Aorta (tissue), 5 donors: ENCODE data around the gene DHRSX. TPM values are rescaled to one million over a fixed set of nuclear protein-coding genes. Genes with fewer than 3 reads are reported as not detected.
A peak's percentile ranks its signal among the peaks of the same experiment; 100 is the strongest.
"Not testable (repeated sequence)": the region's sequence is repeated elsewhere in the genome, so short reads cannot be mapped to it uniquely, and the experiment has no call there.

Source experiments
- ATAC-seq: fragments of 200-7000 bp; cut with Tn5 transposase; one replicate; pipeline ENCODE4 v1.9.1; 2022; ENCODE audit warnings: moderate library complexity; ENCODE audit not compliant: low FRiP score
- DNase-seq, 2 donors: peaks; one replicate each; pipeline ENCODE4 v3.0.0-alpha.2; 2020
- H3K27ac ChIP-seq, 2 donors: one replicate each; pipeline ENCODE4 v1.5.1; 2013; ENCODE audit warnings: low read length in 2 of 2, mild to moderate bottlenecking in 2 of 2, moderate library complexity in 2 of 2, control low read depth in 1 of 2, inconsistent platforms in 1 of 2, low read depth in 1 of 2
- H3K27me3 ChIP-seq, 2 donors: one replicate each; pipeline ENCODE4 v1.6.1; 2013; ENCODE audit warnings: control low read depth in 1 of 2, low read length in 1 of 2, mild to moderate bottlenecking in 1 of 2, moderate library complexity in 1 of 2; ENCODE audit not compliant: insufficient read depth in 2 of 2, control insufficient read depth in 1 of 2
- H3K36me3 ChIP-seq, 2 donors: one replicate each; pipeline ENCODE4 v1.6.1; 2013; ENCODE audit warnings: control low read depth in 1 of 2, low read length in 1 of 2, mild to moderate bottlenecking in 1 of 2; ENCODE audit not compliant: insufficient read depth in 2 of 2, control insufficient read depth in 1 of 2
- H3K4me1 ChIP-seq, 2 donors: one replicate each; pipeline ENCODE4 v1.6.1; 2013; ENCODE audit warnings: low read length in 2 of 2, control low read depth in 1 of 2, mild to moderate bottlenecking in 1 of 2, moderate library complexity in 1 of 2; ENCODE audit not compliant: insufficient read depth in 2 of 2, control insufficient read depth in 1 of 2
- H3K4me3 ChIP-seq, 2 donors: one replicate each; pipeline ENCODE4 v1.5.1; 2013; ENCODE audit warnings: low read length in 2 of 2, control low read depth in 1 of 2, mild to moderate bottlenecking in 1 of 2
- H3K9me3 ChIP-seq: one replicate; pipeline ENCODE4 v1.6.1; 2013; ENCODE audit warnings: mild to moderate bottlenecking, low read length; ENCODE audit not compliant: control insufficient read depth
- WGBS, 2 donors: extraction: QIAGEN DNeasy Blood & Tissue Kit; methylation state at CpG; one replicate each; pipeline ENCODE4 v1.1.7; 2013; 5-methylcytosine and 5-hydroxymethylcytosine counted together
- intact Hi-C, 2 donors: fragments of 100-400 bp; cut with DNase I; formaldehyde crosslinking; loops; one replicate each; pipeline versions ENCODE4 v1.14.2 to v1.15.0; 2022
- polyA plus RNA-seq, 2 donors: library from polyadenylated mRNA; stranded (reverse); fragments of 200-250 nt; gene quantifications; one replicate each; pipeline ENCODE4 v1.2.3, GENCODE V29; 2013
- total RNA-seq, 2 donors: library from RNA; stranded (reverse); fragmentation: NEBNext Ultra II Directional; extraction: Animal tissue kit (Norgen Biotek cat#: 25700); gene quantifications; one replicate each; pipeline ENCODE4 v1.2.1, GENCODE V29; 2021
- donor health status: healthy with polysubstance abuse.
- donor health status: Bipolar disorder and iron deficiency.
- donor health status: DM: no; HTN: no; CAD: no.
- donor health status: DM: no; HTN: no; CAD: no.
- donor health status: DM: yes; HTN: yes; CAD: no.

Gene DHRSX
- total and polyA plus RNA-seq, 4 donors, result 6.0 to 21.8 (median 11.7) TPM

GRCh38 chrX:2512501-2512900, 11.7 kb upstream of the DHRSX start:
- no peaks in the 10 kb centered on the region for H3K27me3 ChIP-seq
- 91 to 94% methylated on average over 8 of the region's 8 CpGs for WGBS, 2 donors
- ATAC-seq (no peak), DNase-seq (no peak)
- peaks cover 2% of the 10 kb centered on the region for H3K9me3 ChIP-seq
- no peaks in the 10 kb centered on the region for H3K36me3 ChIP-seq
- H3K4me3 ChIP-seq, result no peak overlapping the region
- intact Hi-C loops, result no loop called here
- H3K27ac ChIP-seq, result no peak overlapping the region
- H3K4me1 ChIP-seq, result no peaks in the 10 kb centered on the region

- no peaks in the 10 kb centered on the region for H3K27me3 ChIP-seq
- no peak overlapping the region for H3K27ac ChIP-seq
- no peaks in the 10 kb centered on the region for H3K36me3 ChIP-seq
- H3K4me1 ChIP-seq, result no peaks in the 10 kb centered on the region
- WGBS, 2 donors, result 94 to 96% methylated on average over 6 of the region's 6 CpGs
- peak in 1 of 2 donors; percentile 54 for DNase-seq
- no peak for ATAC-seq
- intact Hi-C loops, result no loop called here
- H3K4me3 ChIP-seq, result no peak overlapping the region
- peaks cover 2% of the 10 kb centered on the region for H3K9me3 ChIP-seq
Observed at GRCh38 chrX:2511326-2511725, 10.6 kb upstream of the DHRSX start.

DNA sequence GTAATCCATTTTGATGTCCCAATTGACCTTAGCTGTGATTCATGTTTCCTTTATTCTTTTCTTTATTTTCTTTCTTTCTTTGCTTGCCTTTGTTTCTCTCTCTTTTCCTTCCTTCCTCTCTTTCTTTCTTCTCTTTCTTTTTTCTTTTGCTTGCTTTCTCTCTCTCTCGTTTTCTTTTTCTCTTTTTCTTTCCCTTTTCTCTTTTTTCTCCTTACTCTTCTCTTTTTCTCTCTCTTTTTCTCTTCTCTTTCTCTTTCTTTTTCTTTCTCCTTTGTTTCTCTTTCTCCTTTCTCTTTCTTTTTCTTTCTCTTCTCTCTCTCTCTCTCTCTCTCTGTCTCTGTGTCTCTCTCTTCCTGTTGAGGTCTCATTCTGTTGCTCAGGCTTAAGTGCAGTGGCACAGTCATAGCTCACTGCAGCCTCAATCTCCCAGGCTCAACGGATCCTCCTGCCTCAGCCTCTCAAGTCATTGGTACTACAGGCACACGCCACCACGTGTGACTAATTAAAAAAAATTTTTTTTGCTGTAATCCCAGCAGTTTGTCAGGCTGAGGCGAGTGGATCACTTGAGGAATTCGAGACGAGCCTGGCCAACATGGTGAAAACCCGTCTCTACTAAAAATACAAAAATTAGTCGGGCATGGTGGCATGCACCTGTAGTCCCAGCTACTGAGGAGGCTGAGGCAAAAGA, 8.0 kb upstream of the DHRSX start:
- intact Hi-C loops, result loop anchor here in 1 of 2 donors (10.0 kb wide), 1 partner anchor 914 kb away; the partner anchor contains the start of gene AKAP17A
- peaks cover 2% of the 10 kb centered on the region for H3K9me3 ChIP-seq

DNA sequence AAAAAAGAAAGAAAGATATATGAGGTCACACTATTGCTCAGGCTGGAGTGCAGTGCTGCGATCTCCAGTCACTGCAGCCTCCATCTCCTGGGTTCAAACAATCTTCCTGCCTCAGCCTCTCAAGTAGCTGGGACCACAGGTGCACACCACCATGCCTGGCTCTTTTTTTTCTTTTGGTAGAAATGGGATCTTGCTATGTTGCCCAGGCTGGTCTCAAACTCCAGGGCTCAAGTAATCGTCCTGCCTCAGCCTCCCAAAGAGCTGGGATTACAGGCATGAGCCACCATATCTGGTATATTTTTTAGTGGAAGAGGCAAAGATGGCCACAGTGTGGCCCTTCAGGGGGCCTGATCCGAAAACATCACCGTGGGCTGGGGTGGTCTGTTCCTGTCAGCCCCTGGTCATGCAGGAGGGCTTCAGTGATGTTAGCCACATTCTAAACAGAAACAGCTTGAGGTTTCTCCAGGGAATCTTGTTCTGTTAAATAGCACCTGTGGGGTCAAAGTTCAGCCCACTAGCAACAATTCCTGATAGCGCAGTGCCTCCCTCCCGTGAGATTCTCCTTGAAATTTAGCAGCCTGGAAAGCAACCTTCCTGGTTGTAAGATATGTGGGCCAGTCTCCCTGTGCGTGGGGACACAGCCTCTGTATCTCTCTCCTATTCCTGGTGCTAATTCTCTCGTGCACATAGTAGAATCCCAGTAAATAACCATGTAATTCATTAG, 7.3 kb upstream of the DHRSX start:
- Histone ChIP-seq H3K27me3 (no peaks in the 10 kb centered on the region), H3K9me3 (peaks cover 2% of the 10 kb centered on the region), H3K4me1 (no peaks in the 10 kb centered on the region), H3K4me3 (no peak overlapping the region), H3K36me3 (no peaks in the 10 kb centered on the region), H3K27ac (no peak overlapping the region)
- WGBS, 2 donors, result 59 to 65% methylated on average over 8 of the region's 8 CpGs
- ATAC-seq, result no peak
- intact Hi-C loops, result loop anchor here in 1 of 2 donors (10.0 kb wide), 1 partner anchor 913 kb away; the partner anchor contains the start of gene AKAP17A
- no peak for DNase-seq

More for the DNA sequence above, 8.0 kb upstream of the DHRSX start:
- ATAC-seq (no peak), DNase-seq (peak in 1 of 2 donors; percentile 22)
- WGBS, 2 donors, result 79 to 85% methylated on average over 9 of the region's 9 CpGs
- no peak overlapping the region for H3K27ac ChIP-seq
- no peaks in the 10 kb centered on the region for H3K4me1 ChIP-seq
- no peaks in the 10 kb centered on the region for H3K36me3 ChIP-seq
- no peak overlapping the region for H3K4me3 ChIP-seq
- H3K27me3 ChIP-seq, result no peaks in the 10 kb centered on the region

DNA sequence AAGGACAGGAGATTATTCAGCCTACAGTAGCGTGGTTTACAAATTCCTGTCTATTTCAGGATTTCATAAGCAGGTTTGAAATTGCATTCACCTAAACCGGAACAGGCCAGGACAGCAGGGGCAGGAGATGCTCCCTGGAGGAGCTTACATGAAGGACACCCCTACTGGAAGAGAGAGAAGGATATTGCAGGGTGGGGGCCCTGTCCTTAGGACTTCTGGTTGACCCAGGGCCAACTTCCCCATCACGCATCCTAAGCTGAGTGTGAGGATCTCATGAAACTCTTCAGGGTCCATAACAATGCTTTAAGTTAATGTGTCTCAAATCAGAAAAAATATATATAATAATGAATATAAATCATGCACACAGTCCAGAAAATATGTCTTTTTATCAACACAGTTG, 6.4 kb upstream of the DHRSX start:
- peaks cover 2% of the 10 kb centered on the region for H3K9me3 ChIP-seq
- H3K36me3 ChIP-seq, result no peaks in the 10 kb centered on the region
- 95 to 97% methylated on average over 3 of the region's 3 CpGs for WGBS, 2 donors
- no peaks in the 10 kb centered on the region for H3K4me1 ChIP-seq
- no peak overlapping the region for H3K4me3 ChIP-seq
- DNase-seq, result no peak
- intact Hi-C loops, result loop anchor here in 1 of 2 donors (10.0 kb wide), 1 partner anchor 912 kb away; the partner anchor contains the start of gene AKAP17A
- no peaks in the 10 kb centered on the region for H3K27me3 ChIP-seq
- no peak for ATAC-seq
- H3K27ac ChIP-seq, result no peak overlapping the region

DNA sequence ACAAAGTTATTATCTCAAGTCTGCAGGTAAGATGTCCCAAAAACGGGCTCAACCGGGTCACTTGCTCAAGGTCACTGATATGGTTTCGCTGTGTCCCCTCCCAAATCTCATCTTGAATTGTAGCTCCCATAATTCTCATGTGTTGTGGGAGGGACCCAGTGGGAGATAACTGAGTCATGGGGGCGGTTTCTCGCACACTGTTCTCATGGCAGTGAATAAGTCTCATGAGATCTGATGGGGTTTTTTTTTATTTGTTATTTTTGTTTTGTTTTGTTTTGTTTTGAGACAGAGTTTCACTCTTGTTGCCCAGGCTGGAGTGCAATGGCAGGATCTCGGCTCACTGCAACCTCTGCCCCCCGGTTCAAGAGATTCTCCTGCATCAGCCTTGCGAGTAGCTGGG, 4.6 kb upstream of the DHRSX start:
- WGBS, 2 donors, result 93 to 94% methylated on average over 8 of the region's 8 CpGs
- H3K4me3 ChIP-seq, H3K36me3 ChIP-seq, H3K27ac ChIP-seq, ATAC-seq, H3K9me3 ChIP-seq, H3K27me3 ChIP-seq, H3K4me1 ChIP-seq, DNase-seq: not testable (repeated sequence)
- intact Hi-C loops, result loop anchor here in 1 of 2 donors (10.0 kb wide), 1 partner anchor 911 kb away; the partner anchor contains the start of gene AKAP17A

- no peaks in the 10 kb centered on the region for H3K9me3 ChIP-seq
- no peak overlapping the region for H3K4me3 ChIP-seq
- H3K27me3 ChIP-seq, result no peaks in the 10 kb centered on the region
- H3K27ac ChIP-seq, result no peak overlapping the region
- H3K36me3 ChIP-seq, result no peaks in the 10 kb centered on the region
- DNase-seq (peak in 1 of 2 donors; percentile 48), ATAC-seq (no peak)
- intact Hi-C loops, result loop anchor here in 1 of 2 donors (5.0 to 10.0 kb wide), 2 partner anchors 178 to 910 kb away; partner anchors contain the start of gene AKAP17A
- H3K4me1 ChIP-seq, result no peaks in the 10 kb centered on the region
- WGBS, 2 donors, result 67 to 68% methylated on average over 7 of the region's 7 CpGs
Observed at GRCh38 chrX:2504706-2505332, 4.0 kb upstream of the DHRSX start.

- Histone ChIP-seq H3K27ac (no peak overlapping the region), H3K4me3 (no peak overlapping the region), H3K36me3 (no peaks in the 10 kb centered on the region), H3K9me3 (no peaks in the 10 kb centered on the region), H3K27me3 (no peaks in the 10 kb centered on the region), H3K4me1 (no peaks in the 10 kb centered on the region)
- ATAC-seq (no peak), DNase-seq (peak in 1 of 2 donors; percentile 23)
- 86 to 89% methylated on average over 13 of the region's 13 CpGs for WGBS, 2 donors
- intact Hi-C loops, result loop anchor here in 1 of 2 donors (5.0 to 10.0 kb wide), 2 partner anchors 177 to 909 kb away; partner anchors contain the start of gene AKAP17A
Observed at GRCh38 chrX:2503591-2504500, 3.1 kb upstream of the DHRSX start.
